Measurements from ENCODE around the gene AVEN.

Gene AVEN

DNA sequence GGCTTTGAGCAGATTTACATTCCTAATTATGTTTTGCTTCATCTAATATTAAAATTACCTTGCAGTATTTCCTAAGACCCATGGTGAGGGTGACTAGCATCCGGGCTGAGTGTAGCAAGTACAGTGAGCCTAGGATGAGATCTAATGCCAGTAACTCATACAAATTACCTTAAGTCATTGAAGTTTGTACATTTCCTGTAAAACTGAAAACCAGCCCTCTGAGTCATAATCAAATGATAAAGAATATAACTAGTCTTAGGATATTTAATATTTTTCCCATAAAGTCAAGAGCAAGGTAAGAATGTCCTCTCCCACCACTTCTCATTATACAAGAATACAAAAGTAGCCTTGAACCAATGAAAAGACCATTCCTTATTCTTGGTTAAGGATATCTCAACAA, 125.5 kb downstream of the AVEN start:
- no peak for DNase-seq (ENCODE audit: low read depth in 2 of 2)

DNA sequence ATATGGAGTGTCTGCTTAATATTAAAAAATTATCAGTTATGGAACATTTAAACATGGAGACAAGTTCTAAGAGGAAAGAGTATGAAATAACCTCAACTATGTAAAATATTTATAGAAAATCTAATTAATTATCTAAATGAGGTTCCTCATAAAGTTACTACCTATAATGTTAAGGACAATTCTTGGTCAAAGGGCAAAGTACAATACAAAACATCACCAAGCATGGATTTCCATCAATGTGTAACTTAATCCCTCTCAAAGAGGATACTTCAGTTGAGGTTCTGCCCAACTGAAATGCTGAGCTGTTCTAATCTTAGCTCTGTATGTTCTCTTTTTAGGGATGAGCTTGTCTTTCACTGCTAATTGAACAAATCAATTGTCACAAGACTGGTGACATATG, 126.7 kb downstream of the AVEN start:
- DNase-seq (ENCODE audit: low read depth in 2 of 2) = no peak

DNA sequence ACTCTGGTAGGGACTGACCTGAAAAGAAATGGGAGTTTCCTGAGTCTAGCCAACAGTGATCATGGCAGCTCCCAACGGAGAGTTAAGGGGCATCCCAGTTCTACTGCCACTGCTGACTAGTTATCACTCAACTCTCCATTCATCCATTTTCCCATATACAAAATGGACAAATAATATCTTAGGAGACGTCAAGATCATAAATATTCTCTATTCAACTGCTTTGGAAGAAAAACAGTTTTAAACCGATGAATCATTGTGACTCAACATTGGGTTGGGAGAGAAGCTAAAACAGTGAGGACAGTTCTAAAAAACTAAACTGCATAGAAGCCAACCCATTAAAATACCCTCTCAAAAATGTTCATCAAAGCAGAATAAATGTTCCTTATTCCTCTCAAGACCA, 128.3 kb downstream of the AVEN start:
- DNase-seq (ENCODE audit: low read depth in 2 of 2) = no peak

DNA sequence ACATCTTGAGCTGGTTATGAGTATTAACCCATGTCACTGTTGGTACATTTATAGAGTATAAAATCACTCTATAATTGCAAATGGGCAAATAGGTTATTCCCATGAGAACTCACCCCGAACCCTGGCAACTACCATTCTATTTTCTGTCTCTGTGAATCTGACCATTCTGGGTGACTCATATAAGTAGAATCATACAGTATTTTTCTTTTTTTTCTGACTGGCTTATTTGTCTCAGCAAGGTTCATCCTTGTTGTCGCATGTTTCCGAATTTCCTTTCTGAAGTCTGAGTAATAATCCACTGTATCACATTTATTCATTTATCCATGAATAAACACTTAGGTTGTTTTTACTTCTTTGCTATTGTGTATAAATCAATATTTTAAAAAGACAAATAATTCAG, 130.6 kb downstream of the AVEN start:
- DNase-seq (ENCODE audit: low read depth in 2 of 2) = no peak

DNA sequence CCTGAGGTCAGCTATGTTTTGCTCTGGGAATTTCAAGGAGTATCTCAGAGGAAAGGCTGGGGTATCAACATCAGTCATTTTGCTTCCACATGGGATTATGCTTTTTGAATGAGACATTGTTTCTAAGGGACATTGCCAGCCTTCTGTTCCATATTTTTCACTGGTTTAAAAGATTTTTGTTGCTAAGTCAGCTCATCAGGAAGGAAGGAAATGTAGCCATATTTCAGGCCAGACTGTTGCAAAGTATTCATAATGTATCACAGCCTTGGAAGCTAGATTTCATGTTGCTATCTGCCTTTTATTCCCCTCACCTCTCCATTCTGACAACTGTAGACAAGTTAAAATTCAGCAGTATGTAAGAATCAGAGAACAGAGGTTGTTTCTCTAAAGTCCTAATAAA, 131.7 kb downstream of the AVEN start:
- DNase-seq (ENCODE audit: low read depth in 2 of 2) = no peak

DNA sequence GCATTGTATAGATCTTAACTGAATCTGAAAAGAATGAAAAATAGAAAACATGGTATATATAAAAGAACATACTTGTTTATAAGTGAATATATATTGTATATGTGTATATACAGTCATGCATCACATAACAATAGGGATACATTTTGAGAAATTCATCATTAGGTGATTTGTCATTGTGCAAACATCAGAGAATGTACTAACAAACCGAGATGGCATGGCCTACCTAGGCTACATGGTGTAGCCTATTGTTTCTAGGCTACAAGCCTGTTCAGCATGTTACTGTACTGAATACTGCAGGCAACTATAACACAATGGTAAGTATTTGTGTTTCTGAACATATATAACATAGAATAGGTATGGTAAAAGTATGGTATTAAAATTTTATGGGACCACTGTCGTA, 135.3 kb downstream of the AVEN start:
- DNase-seq (ENCODE audit: low read depth in 2 of 2) = no peak

DNA sequence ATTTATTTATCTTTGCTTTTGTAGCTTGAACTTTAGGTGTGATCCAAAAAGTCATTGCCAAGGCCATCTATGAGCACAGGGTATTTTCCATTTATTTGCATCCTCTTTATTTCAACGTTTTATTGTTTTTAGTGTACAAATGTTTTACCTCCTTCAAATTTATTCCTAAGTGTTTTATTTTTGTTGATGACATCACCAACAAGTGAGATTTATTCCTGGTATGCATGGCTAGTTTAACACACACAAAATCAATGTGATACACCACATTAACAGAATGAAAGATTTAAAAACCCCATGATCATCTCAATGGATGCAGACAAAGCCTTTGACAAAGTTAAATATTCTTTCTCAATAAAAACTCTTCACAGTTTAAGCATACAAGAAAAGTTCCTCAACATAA, 137.0 kb downstream of the AVEN start:
- DNase-seq (ENCODE audit: low read depth in 2 of 2) = no peak

DNA sequence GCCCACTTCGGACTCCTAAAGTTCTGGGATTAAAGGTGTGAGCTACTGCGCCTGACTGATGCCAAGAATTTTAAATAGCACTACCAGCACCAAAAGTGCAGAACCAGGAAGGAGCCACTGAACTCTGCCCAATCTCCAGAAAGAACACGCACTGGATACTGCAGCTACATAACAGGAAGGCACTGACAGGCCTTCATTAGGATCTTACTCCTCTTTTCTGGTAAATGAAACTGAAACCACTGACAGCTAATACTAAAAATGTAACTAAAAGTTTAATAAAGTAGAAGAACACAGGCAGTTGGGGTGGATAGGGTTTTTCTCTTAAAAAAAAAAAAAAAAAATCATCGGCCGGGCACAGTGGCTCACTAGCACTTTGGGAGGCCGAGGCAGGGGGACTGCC, 144.8 kb downstream of the AVEN start:
- DNase-seq (ENCODE audit: low read depth in 2 of 2) = no peak

DNA sequence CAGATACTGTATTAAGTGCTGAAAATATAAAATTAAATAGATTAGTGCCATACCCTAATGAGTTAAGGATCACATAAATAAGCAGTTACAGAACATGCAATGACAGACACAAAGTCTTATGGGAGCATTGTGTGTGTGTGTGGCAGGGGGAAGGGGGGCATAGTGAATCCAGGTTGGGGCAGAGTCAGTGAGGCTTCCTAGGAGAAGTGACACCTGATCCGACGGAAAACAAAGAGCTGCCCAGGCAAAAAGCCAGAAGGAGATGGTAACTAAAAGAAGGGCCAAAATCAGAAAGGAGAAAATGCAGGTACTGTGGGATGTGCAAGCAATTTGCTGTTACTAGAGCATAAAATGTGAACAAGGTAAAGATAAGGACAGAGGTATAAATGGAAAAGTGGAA, 150.8 kb downstream of the AVEN start:
- no peak for DNase-seq (ENCODE audit: low read depth in 2 of 2)

DNA sequence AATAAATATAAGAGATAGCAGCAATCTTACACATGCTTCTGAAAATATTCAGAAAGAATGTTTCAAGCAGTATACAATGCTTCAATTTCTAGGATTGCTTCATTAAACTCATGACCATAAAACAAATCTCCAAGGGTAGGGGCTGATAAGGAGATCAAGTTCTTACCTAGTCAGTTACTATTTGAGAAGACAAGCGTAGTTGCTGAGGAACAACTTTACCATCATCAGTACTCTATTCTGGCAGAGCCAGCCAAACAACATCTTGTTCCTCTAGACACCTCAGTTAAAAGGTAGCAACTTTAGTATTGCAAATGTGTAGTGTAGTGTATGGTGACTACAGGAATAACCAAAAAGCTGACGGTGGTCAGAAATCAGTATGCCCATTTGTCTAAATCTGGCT, 156.1 kb downstream of the AVEN start:
- no peak for DNase-seq (ENCODE audit: low read depth in 2 of 2)

DNA sequence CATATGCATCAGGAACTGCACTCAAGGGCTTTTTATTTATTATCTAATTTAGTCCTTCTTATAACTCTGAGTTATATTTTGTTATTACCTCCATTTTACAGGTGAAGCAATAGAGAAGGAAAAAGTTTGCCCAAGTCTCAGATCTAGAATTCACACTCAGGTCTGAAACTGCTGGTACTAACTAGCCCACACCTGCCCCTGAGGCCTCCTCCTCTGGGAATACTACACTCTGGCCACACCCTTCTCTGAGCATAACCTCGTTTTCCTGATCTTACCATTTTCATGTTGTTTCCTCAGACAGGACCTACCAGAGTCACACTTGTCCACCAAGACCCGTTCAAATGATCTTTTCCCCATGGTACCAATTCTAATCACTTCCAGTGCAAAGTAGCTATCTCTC, 164.8 kb downstream of the AVEN start:
- DNase-seq (ENCODE audit: low read depth in 2 of 2) = no peak

DNA sequence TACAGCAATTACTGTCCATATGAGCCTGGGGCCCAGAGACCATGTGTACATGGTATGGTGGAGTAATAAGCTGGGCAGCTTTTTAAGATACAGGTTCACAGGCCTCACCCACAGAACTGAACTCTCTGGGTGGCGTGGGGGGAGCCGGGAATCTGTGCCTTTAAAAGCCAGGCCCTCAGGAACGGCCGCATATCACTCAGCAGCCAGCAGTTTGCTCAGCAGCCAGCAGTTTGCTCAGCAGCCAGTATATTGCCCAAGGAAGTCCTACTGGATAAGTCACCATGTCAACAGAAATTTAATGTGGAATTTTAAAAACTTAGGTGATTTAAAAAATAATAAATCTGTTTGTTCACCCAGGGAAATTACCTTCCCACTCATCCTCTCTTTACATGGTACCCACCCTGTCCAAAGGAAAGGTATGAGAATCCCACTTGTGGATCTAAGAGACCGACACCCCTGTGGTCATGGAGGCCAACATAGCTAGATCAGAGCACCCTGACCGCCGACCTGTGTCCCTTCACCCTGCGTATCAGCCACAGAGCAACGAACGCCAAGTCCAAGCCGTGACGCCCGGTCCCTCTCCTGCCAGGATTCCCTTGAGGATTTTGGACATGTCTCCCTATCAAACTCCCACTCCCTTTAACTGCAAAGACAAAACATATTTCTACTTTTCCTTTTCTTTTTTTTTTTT, 166.4 kb downstream of the AVEN start:
- DNase-seq (ENCODE audit: low read depth in 2 of 2) = no peak

DNA sequence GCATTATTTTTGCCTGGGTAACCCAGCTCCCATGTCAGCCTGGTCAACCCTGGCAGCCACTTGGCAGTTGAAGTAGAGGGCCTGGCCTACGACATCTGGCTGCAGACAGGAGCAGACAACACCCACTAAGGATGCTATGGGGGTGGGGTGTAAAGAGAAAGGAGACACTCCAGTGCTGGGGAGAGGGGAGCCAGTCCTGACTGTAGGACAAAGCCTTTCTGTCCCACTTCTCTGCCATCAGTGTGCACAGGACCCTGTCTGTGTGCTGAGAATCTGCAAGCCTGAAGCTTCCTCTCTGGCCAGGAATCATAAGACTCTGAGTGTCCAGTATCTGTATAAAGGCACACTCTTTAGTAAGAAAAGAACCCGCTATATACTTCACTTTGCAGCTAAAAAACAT, 167.0 kb downstream of the AVEN start:
- DNase-seq (ENCODE audit: low read depth in 2 of 2) = no peak

DNA sequence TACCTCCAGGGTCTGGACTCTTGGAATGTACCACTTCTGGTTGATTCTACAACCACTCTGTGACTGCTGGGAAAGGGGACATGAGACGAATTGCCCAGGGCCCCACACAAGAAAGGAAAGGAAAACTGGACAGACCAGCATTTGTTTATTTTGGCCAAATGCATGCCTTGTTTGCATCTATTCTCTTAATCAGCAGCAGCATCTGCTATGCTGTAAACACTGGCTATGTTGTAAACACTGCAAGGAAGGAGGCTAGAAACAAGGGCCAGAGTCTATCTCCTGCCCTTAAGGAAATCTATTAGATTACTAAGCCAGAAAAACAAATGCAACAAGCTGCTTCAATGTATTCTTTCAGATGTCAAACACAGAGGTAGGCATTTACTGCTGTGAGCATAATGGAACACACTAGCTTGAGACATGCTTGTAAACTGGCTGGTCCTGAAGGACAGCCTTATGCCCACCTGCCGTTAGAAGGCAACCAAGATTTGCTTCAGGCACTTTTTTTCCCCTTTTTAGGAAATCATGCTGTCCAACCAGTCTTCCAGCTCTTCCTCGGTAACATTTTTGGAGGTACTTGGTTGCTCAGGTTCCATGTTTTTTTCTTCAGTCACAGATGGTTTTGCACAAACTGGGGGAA, 172.8 kb downstream of the AVEN start:
- no peak for DNase-seq (ENCODE audit: low read depth in 2 of 2)

DNA sequence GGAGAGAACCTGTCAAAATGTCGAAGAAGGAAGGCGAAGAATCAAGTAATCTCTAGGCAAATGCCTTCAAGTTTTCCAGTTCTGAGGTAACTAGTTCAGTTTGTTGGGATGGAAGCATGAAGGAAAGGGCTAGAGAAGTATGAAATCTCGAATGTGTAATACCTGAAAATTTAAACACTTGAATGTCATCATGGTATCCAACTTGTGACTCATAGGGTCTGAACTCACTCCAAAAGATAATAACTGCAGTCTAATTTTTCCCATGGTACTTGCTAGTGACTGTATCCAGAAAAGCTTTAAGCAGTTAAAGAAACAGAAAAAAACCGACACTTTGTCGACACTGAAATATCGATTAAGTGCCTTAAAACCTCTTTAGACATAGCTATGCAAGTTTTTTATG, 173.6 kb downstream of the AVEN start:
- DNase-seq (ENCODE audit: low read depth in 2 of 2) = no peak

DNA sequence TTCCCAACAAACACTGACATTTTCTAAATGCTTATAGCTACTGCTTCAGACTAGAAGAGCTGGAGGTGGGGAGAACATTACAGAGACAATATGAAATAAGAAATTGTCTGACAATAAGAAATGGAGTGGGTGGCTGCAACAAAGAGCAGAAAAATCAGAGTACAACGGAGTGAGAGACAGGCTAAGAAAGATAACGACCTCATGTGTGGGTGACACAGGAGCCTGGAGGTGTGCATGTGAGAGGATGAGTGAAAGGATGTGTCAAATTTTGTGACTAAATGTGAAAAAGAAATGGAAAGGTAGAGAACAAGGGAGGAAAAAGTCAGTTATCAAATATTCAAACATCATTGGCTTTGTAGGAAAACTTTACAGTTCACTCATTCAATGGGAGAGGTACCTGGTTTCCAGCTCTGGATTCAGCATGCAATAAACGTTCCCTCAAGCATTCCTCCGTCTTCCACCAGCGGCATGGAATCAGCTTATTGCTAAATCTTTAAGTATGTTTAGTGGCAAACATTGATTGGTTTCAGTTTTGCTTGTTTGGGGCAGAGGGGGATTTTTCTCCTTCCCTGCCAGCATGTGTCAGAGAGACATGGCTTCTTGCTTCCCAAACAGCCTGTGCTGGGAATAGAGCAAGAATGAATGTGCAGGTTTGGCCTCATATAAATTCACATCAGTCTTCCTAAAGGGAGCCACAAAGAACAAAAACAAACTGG, 174.5 kb downstream of the AVEN start:
- no peak for DNase-seq (ENCODE audit: low read depth in 2 of 2)

DNA sequence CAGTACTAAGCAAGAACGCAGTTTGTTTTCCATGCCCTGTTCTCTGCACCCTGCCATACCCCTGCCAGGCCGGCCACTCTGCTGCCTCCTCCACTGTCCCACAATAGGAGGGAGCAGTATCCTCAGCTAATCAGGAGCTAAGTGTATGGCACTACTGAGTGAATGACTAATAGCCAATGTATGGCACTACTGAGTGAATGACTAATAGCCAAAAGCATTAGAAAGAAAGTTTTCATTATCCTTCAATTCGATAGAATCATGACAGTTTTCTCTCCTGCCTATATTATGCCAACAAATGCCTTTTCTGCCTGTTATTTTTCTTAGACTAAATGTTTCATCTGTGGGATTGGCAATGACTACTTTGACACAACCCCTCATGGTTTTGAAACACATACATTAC, 178.2 kb downstream of the AVEN start:
- no peak for DNase-seq (ENCODE audit: low read depth in 2 of 2)

DNA sequence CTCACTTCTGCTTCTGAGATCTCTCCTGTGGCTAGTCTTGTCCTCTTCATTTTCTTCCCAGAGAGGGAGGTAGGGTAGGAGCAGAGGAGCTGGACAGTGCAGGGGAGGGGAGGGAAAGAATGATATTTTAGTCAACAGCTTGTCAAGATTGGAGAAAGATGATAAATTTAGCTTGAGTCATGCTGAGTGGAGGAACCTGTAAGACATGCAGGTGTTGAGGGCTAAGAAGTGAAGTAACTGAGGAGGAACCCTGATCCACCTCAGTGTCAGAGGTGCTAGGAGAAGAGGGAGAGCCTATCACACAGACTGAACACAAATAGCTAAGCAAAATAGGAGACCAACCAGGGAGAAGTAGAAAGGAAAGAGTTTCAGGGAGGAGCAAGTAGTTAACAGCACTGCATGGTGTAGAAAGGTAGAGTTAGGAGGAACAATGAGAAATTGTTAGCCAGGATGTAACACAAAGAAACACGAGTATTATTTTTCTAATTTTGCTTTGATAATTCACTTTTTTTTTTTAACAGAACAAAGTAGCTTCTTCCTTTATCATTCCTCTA, 178.9 kb downstream of the AVEN start:
- DNase-seq (ENCODE audit: low read depth in 2 of 2) = no peak

DNA sequence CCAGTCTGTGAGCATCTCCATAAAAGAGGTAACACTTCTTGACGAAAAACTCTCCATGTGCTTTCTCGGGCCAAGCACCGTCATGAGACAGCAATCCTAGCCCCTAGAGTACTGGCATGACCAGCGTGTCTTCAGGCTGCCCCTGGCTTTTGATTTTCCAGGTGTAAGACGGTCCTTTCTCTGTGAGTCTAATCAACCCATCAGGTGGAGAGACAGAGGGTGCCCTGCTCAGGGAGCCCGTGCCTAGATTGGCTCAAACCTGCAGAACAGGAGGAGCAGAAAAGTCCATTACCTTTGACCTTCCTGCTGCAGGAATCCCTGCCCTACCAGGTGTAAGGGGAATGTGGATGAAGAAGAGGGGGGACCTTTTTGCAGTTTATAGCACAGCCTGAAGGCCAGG, 180.2 kb downstream of the AVEN start:
- DNase-seq (ENCODE audit: low read depth in 2 of 2) = no peak

DNA sequence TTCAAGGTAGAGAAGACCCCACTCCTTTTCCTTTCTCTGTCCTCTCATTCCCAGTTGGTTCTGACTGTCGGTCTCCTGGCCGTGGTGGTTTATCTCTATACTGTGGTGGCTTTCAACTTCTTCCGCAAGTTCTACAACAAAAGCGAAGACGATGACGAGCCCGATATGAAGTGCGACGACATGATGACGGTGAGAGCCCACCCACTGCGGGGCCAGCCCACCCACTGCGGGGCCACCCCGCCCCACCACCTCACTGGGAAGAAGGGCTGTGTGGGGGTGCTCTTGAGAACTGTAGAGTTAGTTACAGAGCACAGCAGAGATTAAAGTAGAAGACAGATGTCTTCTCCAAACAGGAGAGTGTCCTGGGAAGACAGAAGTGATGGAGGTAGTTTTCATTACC, 181.3 kb downstream of the AVEN start:
- no peak for DNase-seq (ENCODE audit: low read depth in 2 of 2)

DNA sequence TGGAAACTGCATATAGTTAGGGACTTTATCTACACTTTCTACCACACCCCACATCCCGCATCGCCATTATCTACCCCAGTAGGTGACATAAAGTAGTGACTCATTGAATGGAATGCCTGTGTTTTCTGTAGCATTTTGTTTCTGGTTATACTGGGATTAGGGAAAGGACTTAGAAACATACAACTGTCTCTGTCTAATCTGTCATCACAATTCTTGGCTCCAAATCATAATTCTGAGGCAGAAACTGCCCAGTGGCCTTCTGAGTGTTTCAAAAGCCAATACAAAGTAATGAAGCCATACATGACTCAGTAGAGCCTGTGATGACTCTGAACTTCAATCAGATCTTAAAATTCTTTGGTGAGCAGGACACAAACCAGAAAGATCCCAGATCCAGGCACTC, 186.4 kb downstream of the AVEN start:
- DNase-seq (ENCODE audit: low read depth in 2 of 2) = no peak

DNA sequence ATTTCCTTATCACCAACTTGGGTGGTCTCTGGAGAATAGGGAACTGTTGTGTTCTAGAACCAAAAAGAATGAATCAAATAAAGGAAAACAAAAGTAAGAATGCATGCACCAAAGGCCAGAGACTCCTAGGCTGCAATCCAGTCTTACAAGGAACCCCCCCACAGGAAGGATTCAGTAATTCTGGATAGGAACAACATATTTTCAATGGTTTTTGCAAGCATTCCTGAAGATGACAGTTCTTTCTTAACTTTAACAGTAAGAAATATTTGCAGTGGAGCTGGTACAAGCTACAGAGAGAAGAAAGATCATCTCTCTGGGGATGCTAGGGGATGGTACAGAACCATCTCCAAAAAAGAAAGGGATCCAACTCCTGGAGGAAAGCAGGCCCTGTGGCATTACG, 186.9 kb downstream of the AVEN start:
- no peak for DNase-seq (ENCODE audit: low read depth in 2 of 2)

DNA sequence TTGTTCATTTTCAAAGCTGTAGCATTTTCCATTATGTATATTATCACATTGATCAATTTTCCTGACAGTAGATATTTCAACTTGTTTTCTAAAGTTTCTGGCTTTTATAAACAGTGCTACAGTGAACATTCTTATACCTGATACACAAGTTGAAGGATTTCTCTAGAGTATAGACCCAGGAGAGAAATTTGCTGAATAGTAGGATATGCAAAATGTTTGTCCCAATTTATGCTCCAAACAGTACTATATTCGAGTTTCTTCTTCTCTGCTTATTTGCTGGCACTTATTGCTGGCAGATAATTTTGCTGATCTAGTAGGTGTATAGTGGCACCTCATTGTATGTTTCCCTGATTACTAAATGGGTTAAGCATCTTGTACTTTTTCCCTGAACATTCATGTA, 187.9 kb downstream of the AVEN start:
- DNase-seq (ENCODE audit: low read depth in 2 of 2) = no peak
